Peyer's patch (tissue), 4 donors: ENCODE data around the gene CHRM1.

Experiments used
- CTCF ChIP-seq, 6 experiments: fragments of 450-650 bp in 4 of 6; fragments of 200-600 bp in 2 of 6; sonication (generic) in 1 of 6; IDR thresholded peaks; one replicate each; pipeline ENCODE4 v1.5.1; 2017 to 2019; ENCODE audit warnings: antibody characterized with exemption in 6 of 6, mild to moderate bottlenecking in 3 of 6, moderate library complexity in 1 of 6
- POLR2A ChIP-seq, 2 donors: fragments of 450-650 bp; IDR thresholded peaks; one replicate each; pipeline ENCODE4 v1.5.1; 2017; ENCODE audit warnings: antibody characterized with exemption in 2 of 2, mild to moderate bottlenecking in 2 of 2, moderate library complexity in 2 of 2

GRCh38 chr11:62880231-62880802, 40.8 kb downstream of the CHRM1 start:
- TF ChIP-seq CTCF (IDR thresholded peaks at IDR 0.05) (no peak), POLR2A (IDR thresholded peaks at IDR 0.05) (no peak)
